Activated CD8-positive, alpha-beta memory T cell treated with anti-CD3 and anti-CD28 coated beads for 24 hours (primary cell): ENCODE measurements around the gene AIG1.
"Not testable (repeated sequence)": the region's sequence is repeated elsewhere in the genome, so short reads cannot be mapped to it uniquely, and the experiment has no call there.

ENCODE experiments used
- DNase-seq: peaks from one replicate; pipeline ENCODE4 v3.0.0-alpha.2; 2020

Gene AIG1

DNA sequence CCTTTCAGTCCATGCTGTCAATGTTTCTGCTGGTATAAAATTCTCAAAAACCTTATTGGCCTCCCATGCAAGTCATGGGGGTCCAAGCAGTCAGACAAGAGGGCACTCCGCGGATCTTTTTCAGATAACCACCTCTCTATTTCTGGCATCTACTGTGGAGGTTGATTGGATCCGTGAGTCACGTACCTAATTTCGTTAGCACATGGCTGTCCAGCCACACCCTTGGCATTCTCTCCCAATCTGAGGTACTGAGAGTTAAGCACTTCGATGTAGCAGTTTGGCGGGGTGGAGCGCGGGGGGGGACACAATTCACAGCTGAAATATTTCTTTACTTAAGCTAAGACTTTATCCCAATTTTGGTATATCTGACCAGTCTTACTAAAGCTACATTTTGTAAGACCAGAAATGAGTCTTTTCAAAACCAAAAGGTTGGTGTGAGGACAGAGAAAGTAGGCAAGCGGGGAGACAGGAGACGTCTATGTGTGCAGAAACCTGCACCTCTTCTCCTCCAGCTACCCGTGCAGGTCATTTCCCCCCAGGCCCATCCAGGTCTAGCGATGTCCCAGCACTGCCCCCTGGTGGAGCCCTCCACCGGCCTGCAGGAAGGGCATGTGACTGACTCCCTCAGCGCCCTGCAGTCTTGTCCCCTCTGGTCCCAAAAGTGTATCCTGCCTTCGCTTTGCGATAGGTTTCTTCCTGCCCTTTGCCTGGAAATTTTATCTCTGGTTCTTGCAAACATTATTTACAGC lies 276.7 kb downstream of the AIG1 start:
- peak; percentile 83 for DNase-seq

DNA sequence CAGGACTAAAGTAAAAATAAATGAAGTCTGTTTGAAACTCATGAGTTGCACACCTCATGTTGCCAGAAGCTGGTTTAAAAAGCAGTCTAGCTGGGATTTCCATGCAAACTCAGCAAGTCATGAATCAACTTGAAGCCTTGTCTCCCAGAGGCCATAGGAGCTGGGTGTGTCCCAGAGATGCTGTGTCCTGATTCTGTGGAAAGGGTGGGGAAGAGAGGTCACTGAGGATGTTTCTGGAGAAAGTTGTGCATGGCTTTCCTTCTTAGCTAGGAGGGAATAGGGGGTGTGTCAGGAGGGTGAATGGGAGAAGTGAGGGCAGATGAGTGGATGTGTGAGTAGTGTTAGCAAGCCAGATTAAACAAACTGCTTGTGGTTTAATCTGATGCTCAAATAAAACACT lies 278.5 kb downstream of the AIG1 start:
- DNase-seq: no peak

DNA sequence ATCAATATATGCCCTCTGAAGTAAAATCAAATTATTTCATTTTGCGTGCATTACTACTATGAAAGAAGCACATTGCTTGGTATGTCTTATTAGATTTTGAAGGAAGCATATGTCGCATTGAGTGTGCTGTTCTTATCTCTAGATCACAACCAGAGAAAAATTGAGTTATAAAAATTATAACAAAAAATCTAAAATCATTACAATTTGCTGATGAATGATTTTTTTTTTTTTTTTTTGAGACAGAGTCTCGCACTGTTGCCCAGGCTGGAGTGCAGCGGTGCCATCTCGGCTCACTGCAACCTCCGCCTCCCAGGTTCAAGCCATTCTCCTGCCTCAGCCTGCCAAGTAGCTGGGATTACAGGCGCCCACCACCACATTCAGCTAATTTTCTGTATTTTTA lies 284.8 kb downstream of the AIG1 start:
- DNase-seq: not testable (repeated sequence)

DNA sequence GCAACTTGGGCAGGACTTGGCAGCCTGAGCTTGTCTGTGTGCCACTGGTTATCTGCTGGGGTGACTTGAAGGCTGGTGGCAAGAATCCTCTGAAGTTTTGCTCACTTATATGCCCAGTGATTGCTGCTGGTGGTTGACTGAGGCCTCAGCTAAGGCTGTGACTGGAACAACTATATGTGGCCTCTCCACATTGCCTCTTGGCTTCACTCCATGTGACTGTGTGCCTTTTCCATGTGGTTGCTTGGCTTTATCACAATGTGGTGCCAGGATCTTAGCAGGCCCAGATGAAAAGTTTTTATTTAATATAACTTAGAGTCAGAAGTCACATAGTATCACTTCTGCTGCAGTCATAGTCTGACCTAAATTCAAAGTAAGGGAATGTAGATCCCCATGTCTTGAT lies 285.3 kb downstream of the AIG1 start:
- no peak for DNase-seq

DNA sequence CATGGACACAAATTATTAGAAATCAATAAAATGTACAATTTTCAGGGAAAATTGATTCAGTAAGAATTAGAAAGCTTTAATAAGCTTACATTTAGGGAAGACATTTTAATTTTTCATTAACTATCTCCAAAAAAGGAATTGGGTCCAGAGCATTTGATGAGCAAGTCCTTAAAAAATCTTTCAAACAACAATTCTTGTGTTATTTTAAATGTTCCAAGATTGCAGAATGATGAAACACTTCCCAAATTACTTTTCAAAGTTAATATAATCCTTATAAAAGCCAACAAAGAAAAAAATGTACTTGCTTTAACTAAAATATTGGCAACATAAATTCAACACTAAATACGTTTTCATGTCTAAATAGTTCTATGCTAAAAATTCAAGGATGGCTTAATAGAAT lies 287.8 kb downstream of the AIG1 start:
- no peak for DNase-seq

DNA sequence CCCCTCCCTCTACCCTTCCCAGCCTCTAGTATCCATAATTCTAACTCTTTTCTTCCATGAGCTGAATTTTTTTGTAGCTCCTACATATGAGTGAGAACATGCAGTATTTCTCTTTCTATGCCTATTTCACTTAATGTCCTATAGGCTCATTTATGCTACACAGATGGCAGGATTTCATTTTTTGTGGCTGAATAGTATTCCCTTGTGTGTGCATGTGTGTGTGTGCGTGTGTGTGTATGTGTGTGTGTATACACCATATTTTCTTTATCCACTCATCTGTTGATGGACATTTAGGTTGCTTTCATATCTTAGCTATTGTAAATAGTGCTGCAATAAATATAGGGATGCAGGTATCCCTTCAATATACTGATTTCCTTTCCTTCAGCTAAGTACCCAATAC lies 288.8 kb downstream of the AIG1 start:
- no peak for DNase-seq

DNA sequence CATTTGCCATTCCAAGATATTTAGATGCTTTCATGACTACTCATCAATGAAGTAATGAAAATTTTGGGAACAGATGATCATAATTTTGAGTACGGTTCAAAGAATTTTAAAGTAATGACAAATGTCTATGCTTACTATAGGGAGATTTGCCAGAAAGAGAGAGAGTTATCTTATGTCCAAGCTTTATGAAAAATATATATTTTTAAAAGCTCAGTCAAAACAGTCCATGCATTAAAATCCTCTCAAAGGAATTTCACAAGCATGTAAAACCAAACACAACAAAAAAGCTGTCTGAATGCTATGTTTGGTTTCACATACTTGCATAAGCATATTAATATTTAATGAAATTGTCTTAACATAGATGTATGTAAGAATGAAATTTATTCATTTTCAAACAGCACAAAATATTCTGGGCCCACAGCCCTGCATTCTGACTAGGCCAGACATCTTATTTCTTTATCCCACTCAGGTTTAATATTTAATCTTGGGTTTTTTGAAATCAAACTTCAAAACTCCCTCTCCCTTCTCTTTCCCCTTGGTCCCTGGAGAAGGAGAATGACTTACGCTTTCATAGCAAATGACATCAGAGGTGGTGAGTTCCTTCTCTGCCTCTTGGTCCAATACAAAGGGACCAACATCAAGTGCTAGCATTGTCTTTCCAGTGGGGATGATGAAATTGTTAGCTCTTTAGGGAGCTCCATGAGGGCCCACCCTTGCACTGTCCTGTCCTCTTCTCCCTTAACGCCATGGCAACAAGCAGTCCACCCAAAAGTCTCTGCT lies 295.6 kb downstream of the AIG1 start:
- no peak for DNase-seq

DNA sequence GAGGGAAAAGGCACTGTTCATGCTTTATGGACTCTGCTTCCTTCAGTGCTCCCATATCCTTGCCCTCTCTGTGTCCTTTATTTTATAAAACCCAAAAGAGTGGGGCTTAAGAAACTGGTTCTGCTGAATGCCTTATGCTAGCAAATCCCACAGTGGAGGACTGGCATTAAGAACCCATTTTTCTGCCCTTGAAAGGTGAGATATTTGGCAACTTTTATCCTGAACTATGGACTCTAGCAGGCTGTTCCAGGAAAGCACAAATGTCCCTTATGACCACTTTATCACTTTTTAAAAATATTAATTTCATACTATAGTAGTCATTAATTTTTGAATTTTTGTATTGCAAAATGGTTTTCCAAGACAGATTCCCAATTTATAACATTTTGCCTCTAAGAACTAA lies 296.5 kb downstream of the AIG1 start:
- DNase-seq: no peak

DNA sequence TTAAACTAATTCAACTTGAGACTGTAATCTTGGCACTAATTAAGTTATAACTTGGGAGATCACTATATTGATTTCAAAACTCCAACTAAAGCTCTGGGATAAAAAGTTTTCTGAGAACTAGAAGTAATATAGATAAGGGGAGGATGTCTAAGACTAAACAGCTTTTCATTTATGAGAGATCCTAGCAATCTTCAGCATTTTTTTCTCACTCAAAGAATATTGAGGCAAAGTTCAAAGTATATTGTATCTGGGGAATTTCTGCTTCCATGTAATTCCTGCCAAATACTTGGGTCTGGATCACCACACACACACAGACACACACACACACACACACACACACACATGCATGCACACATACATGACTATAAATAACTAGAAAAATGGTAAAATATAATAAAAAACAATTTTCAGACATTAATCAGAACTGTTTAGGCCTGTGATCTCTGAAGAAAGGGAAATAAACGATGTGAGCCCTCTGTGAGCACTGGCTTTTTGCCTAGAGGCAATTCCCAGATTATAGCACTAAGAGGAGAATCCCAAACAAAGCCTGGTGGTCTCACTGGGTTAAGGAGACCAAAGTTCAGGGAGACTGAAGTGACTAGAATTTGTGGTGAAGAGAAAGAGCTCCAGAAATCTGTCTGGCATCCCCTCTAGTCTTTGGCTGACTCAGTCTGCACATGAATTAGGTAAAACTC lies 297.0 kb downstream of the AIG1 start:
- DNase-seq: no peak

DNA sequence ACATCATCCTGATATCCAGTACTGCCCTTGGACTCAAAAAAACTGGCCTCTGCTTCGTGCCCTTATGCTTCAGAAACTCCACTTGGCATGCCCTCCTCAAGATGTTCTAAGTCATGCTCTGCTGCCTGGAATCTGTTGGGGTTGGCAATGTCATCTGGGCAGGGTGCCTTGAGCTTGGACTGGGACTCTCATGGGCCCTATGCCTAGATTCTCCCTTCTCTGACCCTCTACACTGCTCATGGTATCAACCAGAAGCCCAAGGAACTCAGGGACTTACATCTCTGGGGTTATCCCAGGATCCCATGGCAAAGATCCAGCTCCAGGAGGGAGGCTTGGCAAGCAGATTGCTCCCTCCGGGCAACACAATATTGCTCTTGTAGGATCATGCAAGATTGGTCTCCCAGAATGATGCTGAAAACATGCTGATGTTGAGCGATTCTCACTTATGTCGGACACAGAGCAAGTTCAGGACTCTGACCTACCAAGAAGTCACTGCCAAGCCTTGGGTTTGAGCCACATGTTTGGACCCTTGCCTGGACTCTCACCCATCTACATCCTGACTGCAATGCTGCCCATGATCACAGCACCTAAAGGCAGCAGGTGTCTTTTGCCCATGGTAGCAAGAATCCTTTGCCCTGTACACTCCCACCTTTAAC lies 301.0 kb downstream of the AIG1 start:
- DNase-seq: no peak

DNA sequence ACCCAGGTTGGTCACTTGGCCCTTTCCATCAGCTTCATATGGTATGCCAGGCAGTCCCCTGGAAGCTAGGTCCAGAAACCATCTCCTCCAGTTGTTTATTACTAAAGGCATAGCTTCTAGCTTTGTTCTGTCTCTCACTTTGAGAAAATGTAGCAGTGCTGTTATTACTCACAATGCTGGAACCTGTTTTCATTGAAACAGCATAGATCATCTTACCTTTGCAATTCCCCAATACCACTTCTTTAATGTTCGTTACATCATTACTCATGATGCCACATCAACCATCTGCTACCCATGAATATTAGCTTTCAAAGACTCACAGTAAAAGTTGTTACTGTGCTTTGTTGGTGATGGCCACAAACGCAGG lies 301.5 kb downstream of the AIG1 start:
- DNase-seq: no peak

DNA sequence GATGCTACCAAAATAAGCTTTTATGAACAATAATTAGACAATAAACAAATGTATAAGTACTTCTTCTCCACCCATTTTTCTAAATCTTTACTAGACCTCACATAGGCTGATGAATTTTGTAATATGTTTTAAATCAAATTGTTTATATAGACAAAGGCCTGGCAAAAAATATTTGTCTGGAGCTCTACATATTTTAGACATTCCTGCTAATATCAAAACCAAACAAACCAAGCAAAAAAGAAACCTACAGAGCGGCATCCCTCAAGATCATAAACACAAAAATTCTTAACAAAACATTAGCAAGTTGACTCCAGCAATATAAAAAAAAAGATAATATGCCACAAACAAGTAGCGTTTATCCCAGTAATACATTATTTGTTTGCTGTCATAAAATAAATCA lies 302.6 kb downstream of the AIG1 start:
- DNase-seq: no peak

DNA sequence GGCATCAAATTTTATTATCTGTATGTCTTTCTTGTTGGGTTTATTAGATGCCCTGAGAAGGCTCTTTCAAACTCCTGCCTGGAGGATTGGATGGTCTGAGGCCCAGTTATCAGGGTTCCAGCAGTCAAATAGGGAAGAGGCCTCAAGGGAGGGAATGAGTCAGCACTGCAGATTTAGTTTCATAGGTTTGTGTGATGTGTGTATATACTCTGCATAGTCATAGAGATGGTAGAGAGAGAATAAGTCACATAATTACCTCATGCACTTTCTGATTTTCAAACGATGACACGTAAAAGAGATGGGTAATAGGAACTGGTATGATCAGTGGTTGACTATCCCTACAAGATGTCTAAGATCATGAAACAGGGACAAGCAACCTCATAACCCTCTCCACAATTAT lies 307.7 kb downstream of the AIG1 start:
- DNase-seq: no peak

DNA sequence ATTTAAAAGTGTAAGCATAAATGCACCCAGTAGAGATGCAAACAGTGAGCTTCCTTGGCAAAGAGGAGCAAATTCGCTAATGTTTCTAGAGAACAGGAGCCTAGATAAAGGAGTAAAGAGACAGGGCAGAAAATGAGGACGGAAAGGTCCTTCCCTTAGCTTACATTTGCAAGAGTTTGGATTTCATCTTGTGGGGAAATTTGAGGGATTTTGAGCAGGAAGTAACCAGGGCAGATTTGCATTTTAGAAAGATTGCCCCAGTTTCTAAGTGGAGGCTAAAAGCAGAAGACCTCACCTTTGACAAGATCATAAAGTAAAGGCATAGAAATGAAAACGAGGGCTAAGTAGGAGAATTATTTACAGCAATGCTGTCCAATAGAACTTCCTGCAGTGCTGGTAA lies 309.3 kb downstream of the AIG1 start:
- no peak for DNase-seq

DNA sequence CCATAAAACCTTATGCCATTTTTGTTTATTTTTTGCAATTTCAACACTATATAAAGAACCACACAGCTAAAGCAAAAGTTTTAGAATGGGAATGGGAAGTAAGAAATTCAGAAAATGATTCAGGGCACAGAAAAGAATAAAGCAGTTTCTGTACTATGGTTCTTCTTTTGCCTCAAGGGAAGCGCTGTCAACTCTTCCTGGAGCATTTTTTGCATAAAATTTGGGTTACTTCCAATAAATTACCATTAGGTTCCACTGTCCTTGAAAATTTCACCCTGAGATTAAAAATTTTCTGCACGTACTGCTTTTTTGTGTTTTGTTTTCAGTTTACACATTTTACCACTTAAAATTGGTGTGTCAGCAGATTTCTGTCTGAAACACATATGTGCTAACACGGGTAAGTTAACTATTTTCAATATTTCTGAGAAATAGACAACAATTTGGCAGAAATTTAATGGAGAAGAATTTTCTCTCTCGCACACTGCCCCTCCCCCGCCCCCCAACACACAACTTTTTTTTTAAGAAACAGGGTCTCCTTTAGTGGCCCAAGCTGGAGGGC lies 310.2 kb downstream of the AIG1 start:
- DNase-seq: no peak

DNA sequence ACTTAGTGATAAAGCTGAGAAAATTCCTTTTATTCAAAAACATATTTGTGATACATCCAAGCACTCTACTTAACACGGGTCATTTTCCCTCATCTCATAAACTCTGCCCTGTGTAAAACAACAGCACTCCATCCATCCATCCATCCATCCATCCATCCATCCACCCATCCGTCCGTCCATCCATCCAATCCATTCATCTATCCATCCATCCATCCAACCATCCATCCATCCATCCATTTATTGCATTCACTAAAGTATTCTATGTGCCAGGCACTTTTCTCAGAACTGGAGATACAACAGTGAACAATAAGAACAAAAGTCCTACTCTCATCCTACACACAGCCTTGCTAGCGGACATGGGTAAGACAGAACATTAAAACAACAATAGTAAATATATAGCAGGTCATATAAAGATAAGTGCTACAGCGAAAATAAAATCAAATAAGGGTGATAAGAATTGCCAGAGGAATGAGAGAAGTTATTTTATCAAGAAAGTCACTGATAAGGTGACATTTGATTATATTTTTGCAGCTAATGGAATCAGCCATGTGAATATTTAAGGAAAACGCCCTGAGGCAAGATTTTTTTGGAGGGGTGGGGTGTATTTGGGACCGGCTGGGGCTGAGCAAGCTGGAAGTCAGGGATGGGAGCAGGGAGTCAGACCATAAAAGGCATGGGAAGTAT lies 311.7 kb downstream of the AIG1 start:
- no peak for DNase-seq

DNA sequence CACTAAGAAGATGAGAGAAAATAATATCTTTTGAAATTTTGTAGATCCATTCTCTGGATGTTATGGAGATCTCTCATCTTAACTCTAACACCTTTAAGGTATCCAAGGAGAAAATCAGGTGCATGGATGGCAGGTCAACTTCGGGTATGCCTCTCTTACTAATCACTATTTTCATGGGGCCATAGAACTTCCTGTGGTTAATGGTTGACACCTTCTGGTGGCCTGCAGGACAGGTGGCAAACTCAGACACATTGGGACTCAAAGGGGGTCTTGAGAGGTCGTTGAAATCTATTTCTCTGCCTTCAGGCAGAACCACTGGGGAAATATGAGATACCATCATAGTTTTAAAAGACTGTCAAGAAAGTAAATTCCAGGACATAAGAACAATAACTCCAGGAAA lies 313.3 kb downstream of the AIG1 start:
- DNase-seq: no peak

DNA sequence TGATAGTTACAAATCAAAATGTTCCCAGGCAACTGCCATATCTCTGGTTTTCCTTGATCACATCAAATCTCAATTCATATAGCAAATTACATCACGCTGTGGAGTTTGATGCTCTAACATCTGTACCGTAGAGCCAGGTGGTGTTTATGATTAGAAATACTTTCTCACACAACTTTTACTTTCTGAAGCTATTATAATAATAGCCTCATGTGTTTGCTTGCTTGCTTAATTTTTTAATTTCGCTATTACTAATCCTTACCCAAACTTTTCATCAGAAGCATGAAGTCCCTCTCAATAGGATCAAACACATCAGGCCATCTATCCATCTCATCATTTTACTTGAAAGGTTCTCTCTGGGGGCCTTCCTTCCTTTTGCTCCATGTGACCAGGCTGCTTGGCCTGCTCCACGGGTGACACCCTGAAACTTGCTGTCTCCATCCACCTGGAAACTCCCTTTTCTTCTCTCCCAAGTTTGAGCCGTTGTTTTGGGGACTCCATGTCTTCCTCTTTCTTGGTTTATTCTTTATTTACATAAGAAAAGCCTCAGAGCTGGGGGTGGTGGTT lies 314.4 kb downstream of the AIG1 start:
- DNase-seq: no peak

DNA sequence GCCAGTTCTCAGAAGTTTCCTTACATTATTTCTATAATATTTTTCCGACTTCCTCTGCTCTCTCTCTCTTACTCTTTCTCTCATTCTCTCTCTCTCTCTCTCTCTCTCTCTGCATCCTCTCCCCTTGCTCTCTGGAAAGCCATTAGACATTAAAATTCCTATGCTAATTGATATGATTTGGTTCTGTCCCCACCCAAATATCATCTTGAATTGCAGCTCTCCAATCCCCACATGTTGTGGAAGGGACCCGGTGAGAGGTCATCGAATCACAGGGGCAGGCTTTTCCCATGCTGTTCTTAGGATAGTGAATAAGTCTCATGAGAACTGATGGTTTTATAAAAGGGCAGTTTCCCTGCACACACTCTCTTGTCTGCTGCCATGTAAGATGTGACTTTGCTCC lies 315.7 kb downstream of the AIG1 start:
- no peak for DNase-seq

DNA sequence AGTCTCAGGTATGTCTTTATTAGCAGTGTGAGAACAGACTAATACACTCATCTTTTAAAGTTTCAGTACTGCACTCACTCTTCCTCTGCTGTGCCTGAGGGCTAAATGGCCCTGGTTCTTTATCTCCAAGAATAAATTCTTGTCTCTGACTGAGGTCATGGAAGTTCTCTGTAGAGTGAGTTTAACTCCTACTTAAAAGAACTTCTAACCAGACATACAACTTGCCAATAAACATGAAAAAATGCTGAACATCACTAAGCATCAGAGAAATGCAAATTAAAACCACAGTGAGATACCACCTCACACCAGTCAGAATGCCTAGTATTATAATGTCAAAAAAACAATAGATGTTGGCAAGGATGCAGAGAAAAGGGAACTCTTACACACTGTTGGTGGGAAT lies 316.2 kb downstream of the AIG1 start:
- no peak for DNase-seq

DNA sequence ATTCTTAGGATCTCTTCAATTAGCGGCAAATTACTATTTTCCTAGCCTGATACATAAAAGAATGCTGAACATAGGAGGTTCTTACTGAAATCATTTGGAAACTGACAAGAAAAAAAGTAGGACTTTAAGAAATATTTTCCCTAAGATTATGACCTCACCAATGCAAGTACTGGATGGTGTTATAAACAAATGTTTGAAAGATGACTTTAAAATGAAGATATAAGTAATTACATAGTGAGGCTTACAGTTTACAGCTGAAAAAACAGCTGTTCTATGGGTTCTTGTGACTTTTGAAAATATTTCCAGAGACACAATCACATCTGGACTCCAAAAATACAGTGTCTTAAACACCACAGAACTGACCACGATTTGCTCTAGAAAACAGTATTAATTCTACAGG lies 324.9 kb downstream of the AIG1 start:
- DNase-seq: no peak

DNA sequence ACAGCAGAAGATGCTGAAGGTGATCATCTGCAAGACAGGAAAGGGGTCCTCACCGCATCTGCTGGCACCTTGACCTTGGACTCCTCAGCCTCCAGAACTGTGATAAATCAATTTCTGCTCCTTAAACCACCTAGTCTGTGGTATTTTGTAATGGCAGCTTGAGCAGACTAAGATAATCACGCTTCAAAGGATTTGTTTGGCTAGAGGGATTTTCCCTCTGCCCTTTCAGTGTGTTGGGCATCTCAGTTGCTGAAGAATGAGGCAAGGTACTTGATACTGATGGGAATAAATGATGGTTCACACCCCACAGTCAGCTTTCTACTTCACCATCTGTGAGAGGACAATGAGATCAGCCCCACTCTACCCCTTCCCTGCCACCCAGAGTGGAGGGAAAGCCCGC lies 329.6 kb downstream of the AIG1 start:
- DNase-seq: no peak
